Activated effector memory CD4-positive, alpha-beta T cell treated with anti-CD3 and anti-CD28 coated beads, Interleukin-2, amount 50 U/mL, for 16 hours (primary cell): ENCODE measurements around the gene EPHA4.

ENCODE experiments used
- DNase-seq: peaks from one replicate; pipeline ENCODE4 v3.0.0-alpha.2; 2020

The EPHA4 gene

DNA sequence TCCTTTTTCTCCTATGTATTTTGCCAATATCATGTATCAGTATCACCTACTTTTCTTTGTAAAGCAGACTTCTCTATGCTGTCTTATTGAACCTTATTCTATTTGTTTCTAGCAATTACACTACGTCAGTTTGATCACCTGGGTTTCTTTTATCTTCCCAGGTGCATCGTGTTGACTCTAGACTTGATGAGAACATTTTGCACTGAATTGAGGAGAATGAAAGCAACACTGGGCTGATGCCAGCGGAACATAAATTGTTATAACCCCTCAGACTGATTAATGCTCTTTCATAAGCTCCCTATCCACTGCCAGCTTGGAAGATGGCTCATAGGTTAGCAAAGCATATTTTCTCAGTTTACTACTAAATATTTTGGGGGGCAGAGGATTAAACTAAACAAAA, 140.6 kb downstream of the EPHA4 start:
- DNase-seq: no peak

DNA sequence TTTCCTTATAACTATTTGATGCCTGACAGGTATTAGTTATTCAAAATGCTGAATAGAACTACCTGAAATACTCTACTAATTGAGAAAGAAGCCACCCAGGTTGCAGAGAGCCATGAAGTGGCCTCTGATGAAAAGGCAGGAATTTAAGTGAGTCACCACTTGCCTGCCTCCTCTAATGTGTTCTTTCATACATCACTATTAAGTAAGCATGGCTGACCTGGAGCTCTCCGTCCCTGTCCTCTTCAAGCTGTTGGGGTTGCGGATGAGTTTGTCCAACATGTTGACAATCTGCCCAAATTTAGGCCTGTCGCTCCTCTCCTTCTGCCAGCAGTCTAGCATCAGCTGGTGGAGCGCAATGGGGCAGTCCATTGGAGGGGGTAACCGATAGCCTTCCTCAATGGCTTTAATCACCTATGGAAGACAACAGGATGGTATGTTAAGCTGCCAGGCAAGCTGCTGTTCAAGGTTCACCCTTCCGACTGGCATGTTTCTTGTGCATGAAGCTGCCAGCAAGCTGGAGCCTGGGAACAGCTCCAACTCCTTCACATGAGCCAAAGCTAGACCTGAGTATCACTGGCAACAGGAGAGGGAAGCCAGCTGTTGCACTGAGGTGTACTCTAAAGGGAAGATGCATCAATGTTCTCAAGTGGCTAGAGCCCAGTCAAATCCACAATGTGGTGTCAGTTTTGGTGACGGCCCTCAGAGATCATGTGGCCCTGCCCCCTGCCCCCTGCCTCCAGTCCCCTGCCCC, 142.2 kb downstream of the EPHA4 start:
- DNase-seq: no peak

DNA sequence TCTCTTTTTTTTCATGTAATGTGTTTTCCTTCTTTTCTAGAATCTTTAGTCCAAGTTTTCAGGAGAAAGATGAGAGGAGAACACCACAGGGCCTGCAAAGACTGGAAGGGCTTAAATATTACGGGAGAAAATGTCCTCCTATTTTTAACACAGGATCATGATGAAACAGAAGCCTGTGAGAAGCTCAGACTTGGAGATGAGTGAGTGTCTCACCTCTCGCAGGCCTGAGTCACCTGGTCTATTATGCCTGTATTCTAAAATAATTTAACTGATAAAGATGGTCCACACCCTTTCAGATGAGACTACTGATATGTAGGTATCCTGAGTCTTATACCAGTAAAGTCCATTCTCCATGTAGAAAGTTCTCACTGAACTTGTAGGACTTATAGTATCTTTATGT, 143.2 kb downstream of the EPHA4 start:
- no peak for DNase-seq

DNA sequence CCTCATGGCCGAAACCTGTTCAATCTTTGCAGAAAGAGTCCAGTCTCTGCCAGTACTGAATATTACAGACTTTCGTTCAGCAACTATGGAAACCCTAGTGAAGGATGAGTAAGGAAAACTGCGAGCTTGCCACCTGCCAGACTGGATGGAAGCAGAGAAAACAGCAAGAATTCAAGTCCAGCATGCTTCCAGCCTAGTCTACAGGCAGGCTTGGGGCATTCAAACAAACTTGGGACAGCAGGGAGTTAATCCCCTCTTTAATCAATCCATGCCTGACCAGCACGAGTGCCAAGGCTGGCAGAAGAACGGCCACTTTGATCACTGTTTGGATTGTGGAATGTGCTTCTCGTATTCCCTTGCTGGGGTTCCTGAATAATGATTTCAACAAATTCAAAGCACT, 145.2 kb downstream of the EPHA4 start:
- no peak for DNase-seq

DNA sequence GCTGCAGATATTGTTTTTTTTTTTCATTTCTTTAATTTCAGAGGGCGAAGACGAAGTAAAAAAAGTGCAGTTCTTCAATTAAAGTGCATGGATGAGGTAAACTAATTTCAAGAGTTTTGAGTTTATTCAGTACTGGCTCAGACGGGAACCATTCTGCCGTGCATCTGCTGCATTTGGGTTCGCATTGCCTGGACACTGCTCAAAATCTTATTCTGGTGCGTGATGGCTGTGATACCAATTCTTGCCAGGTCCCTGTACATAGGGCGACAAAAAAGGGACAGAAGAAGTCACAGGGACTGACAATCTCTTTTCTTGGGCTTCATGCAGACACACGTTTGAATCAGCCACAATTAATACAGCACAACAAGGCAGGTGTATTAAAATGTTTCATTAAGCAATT, 146.2 kb downstream of the EPHA4 start:
- no peak for DNase-seq

DNA sequence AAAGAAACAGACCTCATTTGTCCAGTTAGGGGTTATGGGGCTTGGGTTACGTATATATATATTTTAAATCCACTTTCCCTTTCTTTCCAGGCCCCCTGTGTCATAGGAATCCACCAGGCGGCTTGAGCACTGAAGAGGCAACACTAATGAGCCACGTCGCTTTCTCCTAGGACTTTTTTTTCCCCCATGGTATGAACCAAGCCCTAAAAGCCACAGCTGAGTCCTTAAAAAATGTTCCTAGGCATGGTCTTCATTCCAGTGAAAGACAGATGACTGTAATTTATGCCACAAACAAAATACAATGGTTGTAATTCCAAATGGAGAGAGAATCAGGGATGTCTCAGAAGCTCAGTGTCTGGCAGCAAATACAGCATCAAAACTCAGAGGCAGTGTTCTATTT, 146.8 kb downstream of the EPHA4 start:
- DNase-seq: no peak

DNA sequence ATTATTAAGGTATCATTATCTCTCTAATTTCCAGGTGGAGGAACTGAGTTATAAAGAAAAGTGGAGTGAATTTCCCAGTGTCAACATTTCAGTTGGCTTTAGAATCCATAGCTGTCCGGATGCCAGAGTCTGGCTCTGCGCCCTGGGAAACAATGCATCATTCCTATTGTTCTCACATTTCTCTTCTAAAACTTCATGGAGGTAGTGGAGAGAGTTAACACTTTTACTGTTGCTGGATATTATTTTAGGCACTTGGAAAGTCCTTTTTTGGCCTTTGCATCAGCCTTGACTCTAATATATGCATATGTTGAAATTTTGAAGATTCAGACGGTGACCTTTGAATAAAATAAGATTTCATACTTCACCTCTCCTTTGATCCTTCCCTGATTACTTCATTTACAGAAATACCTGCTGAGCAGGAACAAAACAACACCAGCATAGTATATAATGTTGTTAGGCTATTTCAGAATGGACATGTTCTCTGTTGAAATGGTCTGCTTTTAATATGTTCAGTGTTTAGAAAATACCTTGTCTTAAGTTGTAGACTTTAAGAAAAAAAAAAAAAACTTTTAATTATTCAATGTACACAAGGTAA, 148.8 kb downstream of the EPHA4 start:
- DNase-seq: no peak

DNA sequence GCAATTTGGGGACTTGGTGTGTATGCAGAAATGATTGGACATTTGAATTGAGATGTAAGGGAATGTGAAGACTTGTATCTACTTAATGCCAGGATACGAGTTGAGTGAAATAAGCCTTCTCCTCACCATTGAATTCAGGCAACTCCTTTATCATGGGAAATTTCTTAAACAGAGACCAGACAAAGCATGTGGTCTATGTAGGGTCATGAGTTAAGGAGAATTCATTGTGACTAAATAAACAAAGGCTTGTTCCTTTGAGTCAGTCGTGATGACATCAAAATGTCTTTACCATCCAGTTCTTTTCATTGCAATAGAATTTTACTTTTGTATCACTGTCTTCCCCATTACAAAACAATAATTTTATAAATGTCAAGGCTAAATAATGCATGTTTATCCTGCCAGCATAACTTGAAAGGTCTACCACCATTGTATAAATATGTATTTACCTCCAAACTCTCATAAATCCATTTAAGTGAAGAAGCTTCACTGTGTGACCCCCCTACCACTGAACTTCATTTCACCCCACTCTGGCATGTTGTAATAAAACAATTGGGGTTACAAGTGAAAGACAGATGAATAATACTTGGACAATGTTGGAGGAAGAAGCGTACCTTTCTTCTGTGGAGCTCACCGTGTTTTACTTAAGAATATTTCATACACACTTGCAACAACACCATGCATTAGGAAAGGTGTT, 149.4 kb downstream of the EPHA4 start:
- no peak for DNase-seq

DNA sequence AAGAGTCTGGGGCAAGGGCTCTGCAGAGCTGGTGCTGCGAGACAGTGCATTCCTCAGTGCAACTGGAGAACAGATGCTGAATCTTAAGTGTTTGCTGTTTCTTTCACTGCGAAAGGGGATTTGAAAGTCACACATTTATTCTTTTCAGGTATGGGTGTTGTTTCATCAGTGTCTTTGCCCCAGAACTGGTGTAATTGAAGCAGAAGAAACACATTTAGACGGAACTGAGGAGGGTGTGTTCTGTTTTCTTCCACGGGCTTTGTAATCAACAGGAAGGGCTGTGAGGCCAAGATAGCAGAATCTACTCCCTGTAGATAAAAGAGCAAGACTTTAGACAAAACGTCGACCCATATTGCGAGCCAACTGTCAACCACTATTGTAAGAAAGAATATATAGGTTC, 151.9 kb downstream of the EPHA4 start:
- no peak for DNase-seq

DNA sequence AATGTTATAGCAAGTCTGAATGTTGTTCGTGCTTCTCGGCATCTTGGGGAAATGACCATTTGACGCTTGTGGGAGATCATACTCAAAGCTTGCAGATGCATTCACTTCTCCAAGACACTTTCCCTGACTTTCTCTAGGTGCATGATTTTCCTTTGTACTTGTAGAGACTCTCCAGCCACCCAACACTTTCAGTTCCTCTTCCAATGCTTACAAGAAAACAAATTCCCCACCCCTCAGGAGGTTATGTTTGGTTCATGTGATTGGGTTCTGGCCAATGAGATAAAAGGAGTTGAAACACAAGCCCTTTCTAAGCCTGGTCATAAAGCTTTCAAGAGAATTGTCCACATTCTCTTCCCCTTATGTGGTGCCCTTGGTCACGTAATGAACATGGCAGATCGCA, 156.3 kb downstream of the EPHA4 start:
- no peak for DNase-seq

DNA sequence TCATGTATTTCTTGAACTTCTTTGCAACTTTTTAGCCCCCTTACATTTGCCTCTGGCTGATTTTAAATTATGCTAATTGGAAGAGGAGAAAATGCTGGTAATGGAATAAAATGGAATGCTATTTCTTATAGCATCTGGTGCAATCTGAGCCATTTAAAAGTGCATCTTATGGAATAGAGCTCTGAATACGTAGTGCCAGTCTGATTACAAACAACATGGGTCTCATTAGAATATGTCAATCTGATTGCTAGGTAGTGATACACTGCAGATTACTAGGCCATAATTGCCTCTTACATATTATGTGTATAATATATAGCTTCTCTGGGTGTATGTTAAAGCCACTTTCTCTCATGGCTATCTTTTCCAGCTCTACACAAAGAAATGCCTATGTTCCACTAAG, 159.1 kb downstream of the EPHA4 start:
- DNase-seq: no peak

DNA sequence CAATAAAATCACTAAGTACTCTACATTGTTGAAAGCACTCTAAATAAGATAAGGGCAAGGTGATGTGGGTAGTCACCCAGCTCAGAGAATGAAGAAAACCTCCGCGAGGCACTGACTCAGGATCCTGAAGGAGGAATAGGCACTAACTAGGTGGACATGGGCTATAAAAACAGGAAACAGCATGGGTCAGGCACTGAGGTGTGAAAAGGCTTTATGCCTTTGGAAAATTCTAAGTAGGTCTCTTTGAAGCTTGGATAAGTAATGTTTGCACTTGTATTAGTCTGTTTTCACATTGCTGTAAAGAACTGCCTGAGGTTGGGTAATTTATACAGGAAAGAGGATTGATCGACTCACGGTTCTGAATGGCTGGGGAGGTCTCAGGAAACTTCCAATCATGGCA, 161.6 kb downstream of the EPHA4 start:
- no peak for DNase-seq

DNA sequence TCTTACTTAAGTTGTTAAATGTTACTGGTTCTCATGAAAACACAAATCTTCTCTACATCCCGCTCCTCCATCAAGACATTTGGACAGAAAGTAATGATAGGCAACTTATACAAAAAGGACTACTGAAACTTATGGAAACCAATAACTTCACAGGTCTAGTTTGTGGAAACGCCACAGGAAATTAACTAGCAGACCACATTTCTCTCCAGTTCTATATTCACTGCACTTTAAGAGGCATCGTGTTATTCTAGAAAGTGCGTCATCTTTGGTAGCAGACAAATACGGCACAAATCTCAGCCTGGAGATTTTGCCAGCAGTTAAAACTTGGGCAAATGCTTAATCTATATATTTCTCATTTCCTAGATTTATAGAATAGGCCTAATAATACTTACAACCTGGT, 164.3 kb downstream of the EPHA4 start:
- DNase-seq: no peak

DNA sequence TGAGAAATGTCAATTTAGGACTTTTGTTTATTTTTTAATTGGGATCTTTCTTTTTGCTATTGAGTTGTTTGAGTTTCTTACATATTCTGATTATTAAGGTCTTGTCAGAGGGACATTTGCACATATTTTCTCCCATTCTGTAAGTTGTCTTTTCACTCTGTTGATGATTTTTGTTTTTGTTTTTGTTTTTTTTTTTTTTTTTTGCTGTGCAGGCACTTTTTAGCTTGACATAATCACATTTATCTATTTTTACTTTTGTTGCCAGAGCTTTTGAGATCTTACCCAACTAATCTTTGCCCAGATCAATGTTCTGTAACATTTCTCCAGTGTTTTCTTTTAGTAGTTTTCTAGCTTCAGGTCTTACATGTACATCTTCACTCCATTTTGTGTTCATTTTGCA, 166.6 kb downstream of the EPHA4 start:
- DNase-seq: no peak

DNA sequence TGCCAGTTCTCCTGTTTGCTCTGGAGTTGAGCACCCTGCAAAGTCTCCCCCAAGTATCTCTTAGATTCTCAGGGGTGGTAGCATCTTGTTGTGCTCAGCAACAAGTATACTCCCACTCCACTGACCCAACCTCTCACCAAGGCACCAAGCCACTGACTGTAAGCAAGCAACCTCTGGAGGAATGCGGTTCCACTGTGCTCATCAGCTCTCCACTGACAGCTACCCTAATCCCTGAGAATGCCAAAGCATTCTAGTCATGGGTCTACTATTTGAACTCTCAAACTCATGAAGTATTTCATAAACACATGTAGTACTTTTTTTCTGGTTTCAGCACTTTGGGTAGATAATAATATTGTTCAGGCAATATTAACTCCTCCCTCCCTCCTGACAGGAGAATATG, 170.0 kb downstream of the EPHA4 start:
- DNase-seq: no peak

DNA sequence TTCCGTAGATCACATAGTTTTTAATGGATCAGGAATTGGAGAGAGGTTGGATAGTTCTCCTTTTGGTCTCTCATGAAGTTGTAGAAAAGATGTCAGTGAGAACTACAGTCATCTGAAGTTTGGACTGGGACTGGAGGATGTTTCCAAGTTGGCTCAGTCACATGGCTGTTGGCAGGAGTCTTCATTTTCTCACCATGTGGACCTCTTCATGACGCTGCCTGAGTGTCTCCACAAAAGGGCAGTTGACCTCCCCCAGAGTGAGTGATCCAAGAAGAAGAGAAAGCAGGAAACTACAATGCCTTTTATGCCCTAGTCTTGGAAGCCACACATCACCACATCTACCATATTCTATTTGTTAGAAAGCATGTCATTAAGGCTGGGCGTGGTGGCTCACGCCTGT, 171.7 kb downstream of the EPHA4 start:
- DNase-seq: no peak

DNA sequence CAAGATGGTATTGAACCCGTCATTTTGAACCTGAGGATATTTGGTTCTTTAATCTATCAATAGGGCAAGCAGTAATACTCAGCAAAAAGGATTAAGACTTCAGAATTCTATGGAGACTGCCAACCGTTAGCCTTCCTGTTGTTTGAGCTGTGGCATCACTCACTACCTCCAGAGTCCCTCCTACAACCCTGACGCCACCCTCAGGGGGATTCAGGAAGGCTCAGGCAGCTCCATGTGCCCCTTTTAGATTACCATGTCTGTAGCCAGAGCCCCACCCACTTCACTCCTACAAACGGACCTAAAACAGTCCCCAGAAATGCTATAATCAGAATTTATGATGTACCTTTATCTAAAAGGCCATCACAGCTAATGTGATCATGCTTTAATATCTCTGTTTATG, 172.9 kb downstream of the EPHA4 start:
- no peak for DNase-seq

DNA sequence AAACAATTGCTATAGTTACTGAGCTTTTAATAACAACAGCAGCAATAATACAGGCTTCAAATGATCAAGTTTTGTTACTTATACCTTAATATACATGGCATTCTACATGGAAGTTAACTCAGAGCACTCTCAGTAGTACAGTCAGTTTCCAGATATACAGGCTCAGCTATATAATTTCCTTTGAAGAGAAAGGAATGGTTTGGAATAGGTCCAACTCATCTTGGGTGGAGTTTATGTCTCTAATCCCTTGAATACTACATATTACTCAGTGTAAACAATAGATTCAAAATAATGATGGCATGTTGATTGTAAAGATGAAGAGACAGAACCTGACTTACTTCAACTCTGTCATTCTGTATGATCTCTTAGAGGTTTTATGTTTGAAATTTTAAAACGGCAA, 174.9 kb downstream of the EPHA4 start:
- no peak for DNase-seq

DNA sequence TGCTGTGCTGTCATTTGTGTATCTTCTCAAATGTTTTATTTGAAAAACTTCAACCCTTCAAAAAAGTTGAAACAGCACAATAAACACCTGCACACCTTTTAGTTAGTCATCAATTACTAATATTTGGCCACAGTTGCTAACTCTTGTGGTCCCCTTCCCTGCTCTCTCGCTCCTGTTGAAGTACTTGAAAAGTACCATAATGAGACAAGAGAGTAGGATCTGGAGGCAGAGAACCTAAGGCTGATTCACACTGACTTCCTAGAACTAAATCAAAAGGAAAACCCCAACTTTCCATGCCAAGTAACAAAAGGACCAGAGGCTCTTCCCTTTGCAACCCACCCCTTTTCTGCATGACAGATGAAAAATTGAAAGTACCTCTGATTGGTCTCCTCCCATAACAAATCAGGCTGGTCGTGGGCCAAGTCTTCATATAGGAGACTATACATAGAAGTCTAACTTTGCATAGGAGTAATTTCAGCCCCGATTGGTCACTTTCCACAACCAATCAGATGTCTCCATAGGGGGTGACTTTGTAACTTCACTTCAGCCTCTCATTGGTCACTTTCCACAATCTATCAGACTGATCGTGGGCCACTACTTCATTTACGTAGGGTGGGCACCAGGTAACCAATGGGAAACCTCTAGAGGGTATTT, 179.7 kb downstream of the EPHA4 start:
- DNase-seq: no peak

DNA sequence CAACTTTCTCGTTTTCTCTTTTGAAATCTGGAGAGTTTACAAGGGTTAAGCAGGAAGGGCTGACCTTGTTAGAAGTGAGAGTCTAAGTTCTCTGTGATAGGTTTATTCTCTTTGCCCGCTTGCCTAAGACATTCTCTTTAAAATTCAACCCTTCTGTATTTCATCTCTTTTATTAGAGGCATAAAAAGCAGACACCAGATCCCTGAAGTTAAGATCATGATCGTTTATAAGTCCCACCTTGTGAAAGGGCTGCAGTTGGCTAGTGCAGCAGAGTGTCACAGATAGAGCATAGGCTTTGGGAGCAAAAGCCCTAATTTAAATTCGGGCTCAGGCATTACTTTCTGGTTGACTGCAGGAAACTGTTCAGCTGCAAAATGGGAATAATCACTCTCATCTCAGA, 181.2 kb downstream of the EPHA4 start:
- no peak for DNase-seq

DNA sequence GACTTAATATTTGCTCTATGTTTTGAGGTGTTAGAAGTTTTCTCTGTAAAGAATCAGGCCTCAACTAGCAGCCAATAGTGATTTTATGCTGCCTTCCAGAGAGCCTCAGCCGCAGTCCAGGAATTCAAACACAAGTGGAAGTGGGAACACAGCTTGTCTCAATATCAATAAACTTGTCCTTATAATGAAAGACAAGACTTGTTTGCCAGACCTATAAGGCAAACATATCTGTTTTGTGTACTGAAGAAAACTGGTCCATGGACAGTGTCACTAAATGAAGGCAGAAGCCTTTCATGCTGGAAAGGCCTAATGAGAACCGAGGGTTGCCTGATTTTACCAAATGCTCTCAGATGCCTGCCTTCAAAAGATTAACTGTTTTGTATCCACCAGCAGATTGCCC, 182.2 kb downstream of the EPHA4 start:
- DNase-seq: no peak

DNA sequence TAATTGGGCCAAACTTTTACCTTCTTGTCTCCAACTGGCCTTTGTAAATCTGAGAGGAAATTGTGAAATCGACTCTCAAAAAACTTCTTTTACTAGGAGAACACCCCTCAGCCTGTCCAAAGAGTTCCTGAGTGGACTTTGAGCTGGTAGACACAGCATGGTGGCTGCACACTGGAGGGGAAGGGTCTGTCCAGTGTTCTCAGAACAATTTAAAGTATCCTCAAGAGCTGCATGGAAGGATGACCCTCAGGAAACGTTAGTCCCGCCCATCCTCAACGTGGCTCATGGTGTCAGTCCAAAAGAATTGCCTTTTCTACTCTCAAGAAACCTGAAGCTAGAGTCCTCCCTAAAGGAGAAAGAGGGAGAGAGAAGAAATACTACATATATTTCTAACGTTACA, 182.7 kb downstream of the EPHA4 start:
- DNase-seq: no peak

DNA sequence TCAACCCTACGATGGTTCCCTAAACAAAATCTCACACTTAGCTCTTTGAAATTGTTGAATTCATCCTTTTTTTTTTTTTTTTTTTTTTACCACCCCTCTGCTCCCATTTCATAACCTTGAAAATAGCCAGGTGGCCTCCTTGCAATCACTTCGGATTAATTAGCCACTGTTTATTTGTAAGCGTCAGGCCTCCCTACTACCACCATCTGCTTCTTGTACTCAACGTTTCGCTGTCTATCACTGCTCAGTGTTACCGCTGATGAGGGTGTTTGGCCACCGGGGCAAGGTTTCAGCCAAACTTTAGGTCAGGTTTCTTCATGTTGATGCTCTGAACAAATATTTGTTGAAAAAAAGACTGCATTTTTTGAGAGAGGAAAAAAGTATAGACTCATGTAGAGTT, 183.2 kb downstream of the EPHA4 start:
- no peak for DNase-seq

DNA sequence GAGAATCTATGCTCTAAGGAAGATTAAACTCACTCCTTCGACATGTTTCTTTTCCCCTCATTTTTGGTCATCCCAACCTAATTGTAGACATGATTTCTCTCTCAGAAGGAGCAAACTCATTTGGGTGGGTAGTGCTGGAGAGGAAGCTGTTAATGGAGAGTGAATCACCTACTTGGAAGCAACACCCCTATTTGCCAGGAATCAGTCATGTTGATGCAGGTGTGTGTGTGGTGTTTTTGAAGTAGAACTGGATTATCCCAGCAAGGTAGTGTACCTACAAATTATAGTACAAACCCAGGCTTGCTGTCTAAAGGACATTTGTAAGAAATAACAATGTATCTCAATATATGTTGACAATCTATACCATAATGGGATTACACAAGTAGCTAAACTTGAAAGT, 186.4 kb downstream of the EPHA4 start:
- DNase-seq: no peak
